ENCODE data around the gene TUSC2.

The TUSC2 gene, protein sequence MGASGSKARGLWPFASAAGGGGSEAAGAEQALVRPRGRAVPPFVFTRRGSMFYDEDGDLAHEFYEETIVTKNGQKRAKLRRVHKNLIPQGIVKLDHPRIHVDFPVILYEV

DNA sequence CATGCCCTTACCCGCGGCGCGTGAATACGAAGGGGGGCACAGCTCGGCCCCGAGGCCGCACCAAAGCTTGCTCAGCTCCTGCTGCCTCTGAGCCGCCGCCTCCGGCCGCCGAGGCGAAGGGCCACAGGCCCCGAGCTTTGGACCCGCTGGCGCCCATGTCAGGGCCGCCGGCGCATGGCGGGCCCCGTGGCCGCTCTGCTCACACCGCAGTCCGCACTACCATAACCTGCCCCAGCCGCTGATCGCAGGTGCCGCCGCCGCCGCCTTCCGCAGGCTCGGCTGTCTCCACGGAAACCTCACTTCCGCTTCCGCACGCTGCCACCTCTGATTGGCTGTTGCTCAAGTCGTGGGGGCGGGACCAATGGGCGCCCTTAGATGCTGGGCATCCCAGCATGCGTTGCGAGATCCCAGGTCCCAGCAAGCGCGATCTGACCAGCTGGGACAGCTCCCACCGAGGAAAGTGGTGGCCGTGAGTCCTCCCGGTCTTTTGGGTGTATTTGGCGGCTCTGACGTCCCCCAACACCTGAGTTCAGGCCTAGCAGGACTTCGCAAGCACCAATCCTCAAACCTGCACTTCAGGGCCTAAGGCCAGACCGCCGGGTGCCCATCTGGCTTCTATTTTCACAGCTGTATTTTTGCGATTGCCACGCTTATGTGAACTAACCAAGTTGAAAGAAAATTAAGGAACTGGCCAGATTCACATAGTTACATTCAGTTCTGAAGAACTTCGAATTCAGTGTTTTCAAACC is at the start of gene TUSC2:
Gene TUSC2 (minus strand): TSS at position 281 of the 749 bp plus-strand sequence. CDS start 124 bp downstream, at position 157.
- peak; percentile 85 for DNase-seq

DNA sequence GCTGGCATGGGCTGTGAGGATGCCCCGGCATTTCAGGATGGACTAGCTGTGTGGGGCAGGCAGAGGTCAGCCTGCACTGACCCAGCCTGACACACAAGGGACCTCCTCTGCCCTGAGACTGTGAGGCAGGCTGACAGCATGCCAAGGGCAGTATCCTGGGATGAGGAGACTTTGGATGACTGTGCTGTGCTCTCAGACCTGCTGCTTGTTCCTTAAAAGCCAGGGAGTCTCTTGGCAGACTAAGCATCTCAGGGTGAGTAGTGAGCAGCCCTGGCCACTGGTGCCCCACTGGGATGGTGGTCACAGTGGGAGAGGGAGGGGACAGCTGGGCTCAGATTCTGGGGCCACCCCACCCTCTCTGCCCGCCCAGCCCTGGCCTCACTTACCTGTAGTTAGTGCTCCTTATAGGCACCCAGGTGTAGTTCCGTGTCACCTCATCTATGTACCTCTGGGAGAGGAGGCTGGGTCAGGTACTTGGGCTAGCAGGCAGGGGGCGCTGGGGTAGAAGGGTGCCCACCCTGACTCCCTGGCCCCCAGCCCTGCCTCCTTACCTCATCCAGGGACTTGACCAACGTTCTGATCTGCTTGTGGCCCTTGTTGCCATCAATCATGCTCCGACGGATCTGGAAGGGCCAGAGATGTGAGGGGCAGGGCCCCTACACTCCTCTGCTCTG is 47.4 kb upstream of the TUSC2 start:
- DNase-seq: no peak

DNA sequence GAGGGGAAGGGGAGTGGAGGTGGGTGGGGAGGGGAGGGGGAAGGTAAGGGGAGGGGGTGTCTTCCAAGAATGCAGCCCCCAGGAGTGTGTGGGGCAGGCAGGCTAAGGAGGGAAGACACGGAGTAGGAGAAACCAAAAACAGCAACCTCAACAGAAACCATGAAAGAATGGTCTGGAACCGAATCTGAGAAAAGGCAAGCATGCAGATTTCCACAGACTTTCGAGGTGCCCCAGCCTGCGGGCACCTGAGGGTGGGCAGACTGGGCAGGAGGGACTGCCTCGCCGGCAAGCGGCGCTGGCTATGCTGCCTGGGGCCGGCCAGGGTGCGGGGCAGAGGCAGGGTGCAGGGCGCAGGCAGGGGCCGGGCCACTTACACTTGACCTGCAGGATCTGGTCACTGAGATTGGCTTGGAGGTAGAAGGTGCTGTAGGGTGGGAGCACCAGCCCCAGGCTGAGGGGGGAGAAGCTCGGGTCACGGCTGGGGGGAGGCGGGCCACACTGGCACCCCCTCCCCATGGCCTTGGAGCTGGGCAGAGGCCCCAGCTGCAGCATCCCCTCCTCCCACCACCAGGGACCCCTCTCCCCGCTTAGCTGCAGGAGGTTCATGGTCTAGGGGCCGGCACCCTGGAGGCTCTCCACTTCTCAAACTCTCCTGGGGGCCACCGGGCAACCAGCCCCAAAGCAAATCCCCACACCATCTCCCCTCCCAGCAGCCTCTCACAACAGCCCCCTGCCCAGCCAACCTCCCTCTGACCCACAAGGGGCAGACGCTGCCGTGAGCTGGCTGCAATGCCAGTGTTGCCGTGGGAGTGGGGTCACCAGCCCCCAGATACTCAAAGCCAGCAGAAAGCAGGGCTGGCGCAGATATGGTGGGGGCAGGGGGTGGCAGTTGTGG is 46.6 kb upstream of the TUSC2 start:
- DNase-seq: no peak

DNA sequence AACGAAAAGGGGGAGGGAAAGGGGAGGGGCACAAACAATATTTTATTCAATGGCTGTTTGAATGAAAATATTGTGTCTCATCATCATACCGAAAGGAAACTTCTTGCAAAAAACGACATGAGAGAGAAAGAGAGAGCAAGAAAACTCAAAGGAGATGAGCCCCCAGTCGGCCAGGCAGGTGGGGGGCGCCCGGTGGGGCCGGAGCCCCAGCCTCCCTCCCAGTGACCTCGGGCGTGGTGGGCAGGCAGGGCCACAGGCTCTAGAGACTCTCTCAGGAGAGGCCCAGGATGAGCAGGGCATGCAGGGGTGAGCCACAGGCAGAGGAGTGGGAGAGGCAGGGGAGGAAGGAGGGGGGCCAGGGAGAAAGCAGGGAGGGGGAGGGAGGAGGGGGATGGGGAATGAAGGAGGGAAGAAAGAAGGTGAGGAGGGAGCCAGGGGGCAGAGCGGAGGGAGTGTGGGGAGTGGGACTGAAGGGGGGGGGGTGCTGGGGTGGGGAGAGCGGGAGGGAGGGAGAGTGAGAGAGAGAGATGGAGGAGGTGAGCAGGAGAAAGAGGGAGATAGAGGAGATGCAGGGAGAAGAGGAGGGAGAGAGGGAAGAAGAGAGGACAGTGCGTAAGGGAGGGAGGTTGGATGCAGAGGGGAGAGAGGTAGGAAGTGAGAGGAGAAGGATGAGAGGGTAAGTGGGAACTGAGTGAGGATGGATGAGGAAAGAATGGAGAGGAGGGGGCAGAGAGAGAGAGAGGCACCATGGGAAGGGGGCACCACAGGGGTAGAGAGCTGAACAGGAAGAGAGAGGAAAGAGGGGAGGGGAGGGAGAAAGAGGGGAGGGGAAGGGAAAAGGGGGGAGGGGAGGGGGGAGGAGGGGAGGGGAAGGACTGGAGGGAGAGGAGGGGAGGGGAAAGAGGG is 45.4 kb upstream of the TUSC2 start:
- DNase-seq: no peak

DNA sequence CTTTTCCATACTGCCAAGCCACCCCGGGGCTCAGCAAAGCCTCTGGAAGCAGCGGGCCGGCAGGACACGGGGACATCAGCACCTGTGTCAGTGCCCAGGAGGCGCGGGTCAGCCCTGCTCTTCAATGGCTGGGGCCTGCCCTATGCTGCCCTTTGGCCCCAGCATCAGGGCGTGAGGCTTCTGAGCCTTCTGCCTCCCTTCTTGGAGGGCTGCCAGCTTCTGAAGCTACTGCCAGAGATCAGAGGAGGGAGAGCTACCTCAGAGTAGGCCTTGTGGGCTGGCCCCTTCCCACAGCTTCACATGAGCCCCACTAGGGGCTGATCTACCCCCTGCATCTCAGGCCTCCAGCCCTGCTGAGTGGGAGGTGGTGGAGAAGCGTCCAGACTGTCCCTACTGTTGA is 44.3 kb upstream of the TUSC2 start:
- peak; percentile 9 for DNase-seq

DNA sequence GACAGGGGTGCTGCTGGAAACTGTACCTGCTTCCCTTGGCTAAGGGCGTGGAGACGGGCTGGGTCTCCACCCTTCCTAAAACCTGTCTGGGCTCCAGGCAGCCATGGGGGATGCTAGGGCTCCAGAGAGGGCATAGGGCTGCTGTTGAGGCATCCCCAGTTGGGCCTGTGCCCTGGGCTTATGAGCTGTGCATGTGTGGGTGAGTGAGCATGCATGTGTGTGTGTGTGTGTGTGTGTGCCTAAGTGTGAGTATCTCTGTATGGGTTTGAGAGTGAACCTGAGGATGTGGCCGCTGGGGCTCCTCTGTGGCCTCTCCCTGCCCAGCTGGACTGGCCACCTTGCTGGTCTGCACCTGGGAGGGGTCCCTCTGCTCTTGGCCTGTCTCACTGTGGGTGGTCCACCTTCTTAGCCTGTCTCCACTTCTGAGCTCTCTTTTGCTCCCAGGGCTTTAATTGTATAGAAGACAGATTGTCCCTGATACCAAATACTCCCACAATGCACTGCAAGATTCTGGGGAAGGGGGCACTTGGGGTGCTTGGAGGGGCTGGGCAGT is 43.2 kb upstream of the TUSC2 start:
- DNase-seq: no peak

DNA sequence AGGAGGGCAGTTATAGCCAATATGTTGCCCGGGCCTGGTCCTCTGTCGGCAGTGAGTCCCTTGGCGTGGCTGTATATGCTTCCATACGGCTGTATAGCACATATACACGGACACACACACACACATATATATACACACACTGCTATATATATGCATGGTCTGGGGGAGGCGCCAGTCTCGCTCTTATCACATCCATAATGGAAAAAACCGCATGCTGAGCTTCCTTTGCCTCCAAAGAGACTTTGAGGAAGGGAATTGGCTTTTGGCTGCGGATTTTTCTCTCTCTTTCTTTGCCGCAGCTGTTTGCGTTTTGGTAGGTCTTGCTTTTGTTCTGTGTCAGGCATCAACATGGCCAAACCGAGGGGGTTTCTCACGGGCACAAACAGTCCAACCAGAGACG is 42.6 kb upstream of the TUSC2 start:
- no peak for DNase-seq

DNA sequence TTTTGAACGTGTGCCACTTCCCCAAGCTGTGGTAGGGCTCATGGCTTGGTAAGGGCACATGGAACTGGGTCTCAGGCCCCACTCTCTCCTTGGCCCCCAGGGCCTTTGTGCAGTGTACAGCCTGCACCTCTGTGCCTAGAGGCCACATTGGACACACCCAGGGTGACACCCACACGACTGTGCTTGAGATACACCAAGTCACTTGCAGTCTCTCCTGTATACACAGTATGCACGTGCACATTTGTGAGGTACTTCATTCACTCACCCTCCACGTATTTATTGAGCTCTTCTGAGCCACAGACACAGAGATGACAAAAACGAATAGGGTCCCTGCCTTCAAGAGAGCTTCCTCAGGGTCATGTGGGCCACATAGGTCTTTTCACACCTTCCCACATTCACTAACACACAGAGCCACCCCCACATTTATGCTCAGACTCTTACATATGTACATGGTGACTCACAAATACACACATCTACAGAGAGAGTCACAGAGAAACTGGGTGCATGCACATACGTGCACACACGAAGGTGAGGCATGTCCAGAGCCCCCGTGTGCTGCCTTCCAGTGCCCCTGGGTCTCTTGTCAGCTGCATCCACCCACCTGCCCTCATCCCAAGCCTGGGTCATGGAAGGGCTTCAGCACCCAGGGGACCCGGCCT is 41.1 kb upstream of the TUSC2 start:
- DNase-seq: no peak

DNA sequence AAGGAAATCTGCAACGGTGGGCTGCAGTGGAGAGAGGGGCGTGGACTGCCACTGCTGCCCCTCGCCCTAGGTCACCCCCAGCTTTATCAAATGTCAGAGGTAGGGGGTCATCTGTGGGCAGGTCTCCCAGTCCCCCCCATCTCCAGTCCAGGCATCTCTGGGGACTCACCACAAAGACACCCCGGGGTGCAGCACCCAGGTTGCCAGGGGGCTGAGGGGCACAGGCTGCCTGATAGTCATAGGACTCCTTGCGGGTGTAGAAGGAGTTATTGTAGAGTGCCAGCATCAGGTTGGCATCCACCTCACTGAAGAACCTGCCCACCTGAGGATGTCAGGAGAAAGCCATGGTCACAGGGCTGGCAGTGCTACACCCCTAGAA is 37.8 kb upstream of the TUSC2 start:
- no peak for DNase-seq

DNA sequence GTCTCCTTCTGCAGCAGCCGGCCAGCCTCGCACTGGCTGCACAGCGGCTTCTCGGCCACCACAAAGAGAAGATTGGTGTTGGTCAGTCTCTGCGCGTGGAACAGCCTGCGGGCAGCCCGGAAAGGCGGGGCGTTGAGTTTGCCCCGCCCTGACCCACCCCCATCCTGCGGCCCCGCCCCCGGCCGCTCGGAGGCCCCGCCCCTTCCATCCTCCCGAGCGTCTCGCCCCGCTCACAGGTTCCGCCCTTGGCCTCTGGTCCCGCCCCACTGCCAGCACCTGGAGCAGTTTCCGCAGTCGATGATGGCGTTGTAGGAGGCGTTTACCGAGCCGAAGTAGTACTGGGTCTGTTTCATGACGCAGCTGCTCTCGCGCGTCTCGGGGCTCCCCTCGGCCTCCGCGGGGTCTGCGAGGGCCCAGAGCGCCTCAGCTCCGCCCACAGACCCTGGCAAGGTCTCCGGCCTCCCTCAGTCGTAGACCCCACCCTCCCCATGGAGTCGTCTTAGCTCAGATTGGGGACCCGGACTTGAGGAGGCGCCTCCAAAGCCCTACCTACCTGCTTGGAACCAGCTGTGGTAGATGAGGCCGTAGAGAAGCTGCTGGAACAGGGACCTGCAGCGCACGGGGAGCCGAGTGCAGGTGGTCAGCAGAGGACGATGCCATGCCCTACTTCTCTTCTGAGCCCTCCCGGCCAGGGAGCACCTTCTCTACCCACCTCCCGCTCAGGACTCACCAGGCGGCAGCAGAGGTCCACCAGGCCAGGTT is 37.2 kb upstream of the TUSC2 start:
- peak; percentile 72 for DNase-seq

DNA sequence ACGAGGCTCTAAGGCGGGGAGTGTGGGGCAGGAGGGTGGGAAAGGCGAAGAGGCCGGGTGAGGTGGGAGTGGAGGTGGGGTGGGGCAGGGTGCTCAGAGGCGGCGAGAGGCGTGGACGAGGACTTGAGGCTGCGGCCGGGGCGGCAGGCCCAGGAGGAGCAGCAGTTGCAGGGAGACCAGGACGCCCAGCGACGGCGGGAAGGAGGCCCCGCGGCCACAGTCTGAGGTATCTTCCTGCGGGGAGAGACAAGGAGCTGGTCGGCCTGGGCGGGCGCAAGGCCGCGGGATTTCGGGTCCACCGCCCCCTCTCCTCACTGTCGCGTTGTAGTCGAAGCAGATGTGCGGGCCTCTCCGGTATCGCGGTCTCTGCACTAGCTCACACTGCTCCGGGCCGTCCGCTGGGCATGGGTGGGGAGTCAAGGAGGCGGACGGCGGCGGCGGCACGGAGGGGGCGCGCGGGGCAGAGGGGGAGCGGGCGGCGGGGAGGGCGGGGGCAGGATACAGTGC is 36.6 kb upstream of the TUSC2 start:
- DNase-seq: no peak

DNA sequence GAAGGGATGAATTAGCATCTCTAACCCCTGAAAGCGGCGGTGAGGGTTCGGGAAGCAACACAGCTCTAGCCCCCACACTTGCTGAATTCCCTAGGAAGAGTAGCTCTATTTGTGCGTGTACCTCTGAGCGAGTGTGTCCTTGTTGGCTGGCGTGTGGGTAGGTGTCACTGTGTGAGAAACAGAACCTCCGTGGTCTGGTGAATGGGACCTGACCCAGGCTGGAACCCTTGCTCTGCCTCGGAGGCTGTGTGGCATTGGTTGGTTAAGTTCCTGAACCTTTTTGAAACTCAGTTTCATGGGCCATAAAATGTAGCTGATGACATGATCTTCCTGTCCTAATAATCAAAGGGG is 31.7 kb upstream of the TUSC2 start:
- no peak for DNase-seq

DNA sequence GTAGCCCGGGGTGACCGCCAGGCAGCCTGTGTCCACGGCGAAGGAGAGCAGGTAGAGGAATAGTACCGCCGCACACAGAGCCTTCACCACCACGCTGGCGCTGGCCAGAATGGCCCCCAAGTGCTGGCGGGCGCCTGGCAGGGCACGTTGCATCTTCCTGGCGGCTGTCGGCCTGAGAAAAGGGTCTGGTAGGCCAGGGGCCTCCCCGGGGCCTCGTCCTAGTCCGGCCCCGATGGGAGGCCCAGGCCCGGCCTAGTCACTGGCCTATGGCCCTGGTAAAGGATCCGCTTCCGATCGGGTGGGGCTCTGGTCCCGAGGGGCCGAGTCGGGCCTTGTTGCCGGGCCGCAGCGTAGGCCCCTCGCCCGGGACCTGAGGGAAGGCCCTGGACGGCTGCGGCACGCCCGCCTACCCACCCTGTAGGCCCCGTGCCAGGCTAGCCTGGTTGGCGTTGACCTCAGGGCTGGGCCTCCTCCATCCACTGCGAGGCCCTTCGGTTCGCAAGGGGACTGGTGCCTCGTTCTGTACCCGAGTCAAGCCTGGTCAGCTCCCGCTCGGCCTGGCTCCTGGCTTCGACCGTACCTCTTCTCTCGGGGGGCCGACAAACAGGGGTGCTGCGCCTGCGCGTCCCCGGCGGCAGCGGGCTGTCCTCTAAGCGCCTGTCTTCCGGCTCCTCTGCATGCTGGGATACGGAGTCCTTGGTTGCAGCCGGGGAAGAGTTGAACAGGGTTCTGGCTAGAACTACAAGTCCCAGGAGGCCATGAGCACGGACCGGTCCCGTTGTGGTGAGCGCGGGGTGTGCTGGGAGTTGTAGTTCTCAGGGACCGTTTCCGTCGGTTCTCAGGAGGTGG is 31.1 kb upstream of the TUSC2 start, which contains the start of gene TMEM115:
Gene TMEM115 (minus strand): TSS at position 611 of the 849 bp plus-strand sequence. CDS start 458 bp downstream, at position 153.
- DNase-seq: peak; percentile 94

DNA sequence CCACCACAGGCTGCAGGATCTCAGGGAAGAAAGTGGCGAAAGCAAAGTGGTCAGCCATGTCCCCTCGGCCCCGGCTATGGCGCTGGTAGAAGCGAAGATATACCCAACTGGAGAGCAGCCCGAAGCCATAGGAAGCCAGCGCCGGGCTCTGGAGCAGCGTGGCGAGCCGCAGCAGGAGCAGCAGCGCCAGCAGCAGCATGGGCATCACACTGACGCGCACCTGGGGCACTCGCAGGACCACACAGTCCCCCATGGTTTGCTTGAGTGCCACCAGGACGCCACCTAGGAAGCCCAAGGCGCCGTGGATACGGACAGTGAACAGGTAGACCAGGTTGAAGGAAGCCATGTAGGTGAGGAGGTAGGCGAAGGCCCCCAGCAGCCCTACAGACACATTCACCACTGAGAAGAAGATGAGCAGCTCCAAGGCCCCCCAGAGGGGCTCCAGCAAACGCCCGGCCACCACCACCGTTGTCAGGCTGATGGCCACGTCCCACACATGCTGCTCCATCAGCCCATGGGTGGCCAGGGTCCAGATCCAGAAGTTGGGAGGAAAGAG is 30.4 kb upstream of the TUSC2 start:
- no peak for DNase-seq

DNA sequence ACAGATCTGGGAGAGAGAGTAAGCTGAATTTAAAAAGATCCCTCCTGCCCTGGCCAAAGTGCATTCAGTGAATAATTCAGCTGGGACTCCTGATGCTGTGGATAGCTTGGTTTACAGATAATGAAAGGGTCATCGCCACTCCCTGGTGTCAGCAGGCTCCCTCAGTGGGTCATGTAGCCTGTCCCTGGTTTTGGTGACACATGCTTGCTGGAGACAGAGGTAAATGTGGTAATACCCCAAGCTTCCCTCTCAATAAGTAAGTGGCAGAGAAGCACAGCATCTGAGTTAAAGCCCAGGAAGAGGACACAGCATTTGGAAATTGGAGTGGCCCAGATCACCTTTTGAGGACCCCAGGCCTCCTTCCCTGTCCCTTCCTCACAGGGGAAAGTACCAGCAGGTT is 29.5 kb upstream of the TUSC2 start:
- DNase-seq: no peak

DNA sequence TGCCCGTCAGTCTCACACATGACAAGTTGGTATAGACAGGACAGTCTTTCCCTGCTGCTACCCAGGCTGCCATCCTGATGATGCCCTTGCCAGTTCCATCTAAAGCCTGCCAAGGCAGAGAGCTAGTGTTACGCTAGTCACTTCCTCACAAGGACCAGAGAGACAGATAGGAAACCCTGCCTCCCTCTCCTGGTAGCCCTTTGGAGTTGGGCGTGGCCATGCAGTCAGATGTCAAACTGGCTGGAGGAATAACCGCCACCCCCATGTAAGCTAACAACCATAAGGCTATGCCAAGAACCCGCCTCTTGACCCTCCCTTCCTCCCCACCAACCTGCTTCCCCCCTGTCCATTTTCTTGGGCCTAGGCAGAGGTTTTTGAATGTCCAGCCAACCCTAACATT is 28.5 kb upstream of the TUSC2 start:
- DNase-seq: no peak

DNA sequence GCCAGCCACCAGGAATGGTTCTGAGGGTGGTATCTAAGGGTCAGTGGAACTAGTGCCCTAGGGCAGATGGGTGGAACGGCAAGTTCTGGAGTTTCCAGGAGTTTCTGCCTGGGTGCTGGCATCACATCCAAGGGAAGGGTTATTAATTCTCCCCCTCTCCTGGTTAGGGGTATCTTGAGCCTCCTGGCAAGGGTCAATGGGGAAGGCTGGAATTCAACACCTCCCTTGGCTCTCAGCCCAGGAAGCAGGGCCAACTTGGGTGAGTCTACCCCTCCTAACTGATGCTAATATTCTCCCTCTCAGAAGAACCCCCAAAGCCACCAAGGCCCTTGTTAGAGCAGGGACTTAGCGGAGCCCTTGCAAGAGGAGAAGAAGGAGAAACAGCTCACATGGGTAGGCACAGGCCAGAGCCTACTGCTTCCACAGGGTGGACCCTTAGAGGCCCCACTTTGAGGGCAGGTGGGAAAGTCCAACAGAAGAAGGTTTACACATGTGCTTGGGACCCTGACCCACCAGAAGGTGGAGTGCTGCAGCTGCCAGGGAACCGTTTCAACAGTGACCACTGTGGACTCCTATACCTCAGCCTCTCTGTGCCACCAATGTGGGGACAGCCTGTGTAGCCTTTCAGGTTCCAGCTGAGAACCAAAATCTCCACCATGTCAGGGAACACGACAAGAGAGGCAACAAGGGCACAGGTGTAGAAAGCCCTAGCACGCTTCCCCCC is 28.0 kb upstream of the TUSC2 start:
- no peak for DNase-seq

DNA sequence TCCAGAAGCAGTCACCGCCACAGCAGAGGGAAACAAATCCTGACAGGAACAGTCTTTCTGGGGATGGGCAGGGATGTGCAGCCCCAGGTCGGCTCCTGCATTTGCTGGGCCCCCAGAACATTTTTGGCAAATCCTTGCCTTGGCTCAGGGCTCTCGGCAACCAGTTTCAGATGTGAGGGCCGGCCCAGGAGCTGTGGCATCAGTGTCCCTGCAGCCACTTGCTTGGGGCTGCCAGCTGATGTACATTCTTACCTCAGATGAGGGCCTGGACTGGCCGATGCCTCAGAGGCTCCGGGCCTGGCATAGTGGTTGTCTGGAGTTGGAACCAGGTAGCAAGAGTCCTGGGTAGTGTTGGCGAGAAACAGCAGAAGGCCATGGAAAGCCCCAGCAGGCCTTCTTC is 26.8 kb upstream of the TUSC2 start:
- DNase-seq: no peak

Data from NCI-H2227 treated with DMSO at 0.1 percent for 48 hours (cell line).